Activated CD8-positive, alpha-beta memory T cell treated with anti-CD3 and anti-CD28 coated beads, Interleukin-2, amount 50 U/mL, for 24 hours (primary cell): ENCODE data around the gene DSCAM.

Source experiments
- DNase-seq: peaks from one replicate; pipeline ENCODE4 v3.0.0-alpha.2; 2020; ENCODE audit errors: extremely low read depth

DSCAM gene

DNA sequence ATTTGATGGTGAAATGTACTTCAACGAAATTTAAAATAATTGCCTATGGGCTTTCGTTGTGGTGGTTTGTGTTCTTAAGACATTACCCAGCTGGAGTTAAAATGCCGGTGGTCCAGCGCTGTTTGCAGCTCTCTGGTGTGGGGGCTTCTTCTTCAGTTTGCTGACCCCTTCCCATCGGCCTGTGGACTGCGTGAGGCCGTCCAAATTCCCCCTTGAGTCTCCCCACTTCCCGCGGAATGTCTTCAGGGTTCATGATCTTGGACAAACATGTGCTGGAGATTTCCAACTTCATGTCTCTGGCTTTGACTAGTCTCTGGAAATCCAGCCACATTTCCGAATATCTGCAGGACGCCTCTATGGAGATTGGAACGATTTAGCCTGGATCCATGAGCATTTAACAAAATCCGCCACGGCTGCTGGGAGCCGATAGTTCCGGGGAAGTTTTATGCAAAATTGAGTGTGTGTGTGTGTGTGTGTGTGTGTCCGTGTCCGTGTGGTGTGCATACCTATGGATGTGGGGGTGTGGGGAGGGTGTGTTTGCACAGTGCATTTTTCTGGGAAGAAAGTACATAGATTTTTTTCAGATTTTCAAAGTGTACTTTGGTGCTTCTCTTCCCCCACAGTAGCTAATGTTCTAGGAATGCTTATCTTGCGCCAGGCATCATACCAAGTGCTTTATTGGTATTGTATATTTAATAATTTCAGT, 862.5 kb downstream of the DSCAM start:
- no peak for DNase-seq

DNA sequence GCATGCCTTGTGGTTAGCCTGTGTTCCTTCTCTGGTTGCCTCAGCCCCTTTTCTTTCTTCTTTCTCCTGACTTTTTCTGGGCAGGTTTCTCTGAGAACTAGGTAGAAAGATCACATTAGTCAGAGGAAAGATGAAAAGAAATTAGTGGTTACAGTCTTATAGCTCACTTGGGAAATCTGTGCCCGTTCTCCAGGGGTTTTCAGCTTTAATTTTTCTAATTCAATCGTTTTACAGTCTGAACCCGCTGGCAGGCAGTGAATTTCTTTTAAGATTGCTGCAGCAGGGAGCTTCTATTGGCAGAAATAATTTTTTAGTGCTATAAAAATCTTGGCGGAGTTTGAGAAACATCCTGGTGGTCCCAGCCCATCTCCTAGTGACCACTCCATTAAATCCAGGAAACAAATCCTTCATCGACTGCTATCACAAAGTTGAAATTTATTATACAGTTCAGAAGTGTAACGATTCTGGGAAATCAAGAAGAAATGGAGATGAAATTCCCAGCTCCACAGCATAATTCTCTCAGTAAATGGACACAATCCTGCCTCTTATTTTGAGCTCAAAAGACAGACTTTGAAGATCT, 866.6 kb downstream of the DSCAM start:
- DNase-seq, result no peak

DNA sequence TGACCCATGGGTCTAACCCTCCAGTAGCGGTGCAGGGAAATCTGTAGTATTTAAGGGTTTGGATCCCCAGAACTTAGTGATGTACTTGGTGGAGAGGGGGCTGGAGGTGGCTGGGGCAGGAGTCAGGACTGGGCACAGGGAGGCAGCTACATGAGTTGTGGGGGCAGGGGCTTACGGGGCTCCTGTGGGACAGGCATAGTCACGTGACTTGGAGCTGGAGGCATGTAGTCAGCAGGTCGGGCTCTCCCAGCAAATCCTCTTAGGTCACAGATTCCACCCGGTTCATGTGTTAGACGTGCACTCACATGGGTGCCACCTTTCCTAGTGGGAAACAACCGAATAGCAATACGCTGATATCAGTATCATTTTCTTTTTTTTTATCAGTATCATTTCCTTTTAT, 867.6 kb downstream of the DSCAM start:
- DNase-seq, result no peak

GRCh38 chr21:39976800-39977199, 870.2 kb downstream of the DSCAM start:
- no peak for DNase-seq

DNA sequence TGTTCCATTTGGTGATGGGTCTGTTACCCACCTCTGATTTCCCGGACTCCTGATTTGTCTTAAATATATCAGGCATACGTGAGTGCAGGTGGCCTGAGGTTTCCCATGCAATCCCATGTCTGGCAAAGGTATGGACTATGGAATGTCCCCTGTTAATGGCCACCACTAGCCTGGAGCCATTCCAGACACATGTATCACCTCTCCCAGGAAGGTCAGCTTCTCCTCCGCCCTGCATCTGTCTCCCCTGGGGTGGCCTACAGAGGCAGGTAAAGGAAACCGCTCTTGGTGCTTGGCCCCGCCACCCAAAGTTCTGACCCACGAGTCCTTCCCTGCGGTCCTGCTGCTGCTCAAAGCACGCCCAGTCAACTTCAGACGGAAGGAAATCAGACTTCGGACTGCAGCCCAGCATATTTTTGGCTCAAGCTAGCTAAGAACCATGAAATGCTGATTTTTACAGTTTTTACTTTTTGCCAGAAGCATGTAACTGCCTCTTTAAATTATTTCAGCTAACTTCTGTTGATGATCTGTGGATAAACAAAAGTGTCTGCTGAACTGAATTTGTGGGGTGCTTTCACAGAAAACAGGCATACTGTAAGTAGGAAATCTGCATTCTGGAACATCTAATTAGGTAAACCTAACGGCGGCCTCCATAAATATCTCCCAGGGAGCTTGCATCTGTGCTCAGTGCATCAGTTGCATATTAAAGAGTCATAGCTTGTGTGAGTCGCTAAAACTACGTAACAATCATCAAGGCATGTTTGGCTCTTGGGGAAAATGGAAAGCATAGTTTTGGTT, 873.8 kb downstream of the DSCAM start:
- DNase-seq, result no peak

DNA sequence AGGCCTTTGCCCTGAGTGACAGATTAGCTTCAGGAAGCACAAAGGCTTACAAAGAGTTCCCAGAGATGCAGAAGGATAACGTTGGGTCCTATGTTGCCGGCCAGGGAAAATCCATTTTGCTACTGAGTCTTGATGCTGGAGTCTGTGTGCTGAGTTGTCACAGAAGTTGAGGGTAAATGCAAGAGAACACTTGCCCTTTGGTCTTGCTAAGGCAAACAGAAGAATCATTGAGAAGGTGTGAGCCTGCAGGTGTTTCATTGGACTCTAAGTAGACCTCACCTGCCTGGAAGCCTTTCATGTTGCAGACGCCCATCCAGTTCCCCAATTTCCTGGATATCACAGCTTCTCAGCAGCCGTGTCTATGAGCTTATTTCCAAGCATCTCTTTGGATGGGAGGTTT, 874.5 kb downstream of the DSCAM start:
- DNase-seq, result no peak

- DNase-seq, result no peak
Observed at GRCh38 chr21:39971956-39972355, 875.0 kb downstream of the DSCAM start.

DNA sequence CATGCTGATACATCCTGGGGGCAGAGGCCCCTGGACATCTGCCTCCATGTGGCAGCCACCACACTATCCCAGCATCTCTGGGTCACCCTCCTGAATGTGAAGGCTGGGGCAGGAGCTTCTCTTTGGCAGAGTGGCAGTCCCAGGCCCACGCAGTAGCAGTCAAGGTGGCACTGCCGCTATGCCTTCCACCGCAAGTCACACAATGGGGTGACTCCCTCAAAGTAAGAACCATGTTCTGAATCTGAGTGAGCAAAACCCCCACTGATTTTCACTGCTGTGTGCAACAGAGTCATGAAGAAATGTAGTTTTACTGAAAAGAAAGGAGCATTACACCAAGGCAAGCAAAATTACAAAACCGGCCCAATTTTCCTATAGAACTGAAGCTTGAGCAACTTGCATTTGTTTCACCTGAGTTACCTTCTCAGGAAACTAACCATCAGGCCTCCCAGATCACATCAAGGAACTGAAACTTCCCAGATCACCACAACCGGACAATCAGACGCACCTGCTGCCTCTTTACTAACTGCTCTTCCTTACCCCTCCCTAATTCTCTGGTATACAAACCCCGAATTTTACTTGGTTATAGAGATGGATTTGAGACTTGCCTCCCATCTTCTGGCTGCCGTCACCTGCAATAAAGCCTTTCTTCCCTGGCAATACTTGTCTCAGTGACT, 877.1 kb downstream of the DSCAM start:
- DNase-seq, result no peak

DNA sequence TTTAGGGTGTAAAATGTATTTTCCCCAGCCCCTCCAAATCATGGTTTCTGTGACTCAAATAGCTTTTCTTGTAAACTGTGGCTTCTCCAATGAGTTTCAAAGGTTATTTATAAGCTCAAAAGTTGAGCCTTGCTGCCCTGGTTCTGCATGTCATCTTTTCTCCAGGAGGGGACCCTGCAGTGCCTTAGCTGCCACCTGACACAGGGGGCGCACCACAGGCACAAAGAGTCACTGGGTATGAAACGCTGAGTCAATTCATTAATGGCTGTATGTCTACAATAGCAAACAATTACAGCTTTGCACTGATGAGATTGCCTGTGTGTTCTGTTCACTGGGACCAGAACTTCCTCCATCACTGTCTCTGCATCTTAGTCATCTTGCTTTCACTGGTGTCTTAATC, 878.9 kb downstream of the DSCAM start:
- no peak for DNase-seq

GRCh38 chr21:39966786-39967185, 880.2 kb downstream of the DSCAM start:
- no peak for DNase-seq

- DNase-seq, result no peak
Observed at GRCh38 chr21:39965026-39965425, 881.9 kb downstream of the DSCAM start.

DNA sequence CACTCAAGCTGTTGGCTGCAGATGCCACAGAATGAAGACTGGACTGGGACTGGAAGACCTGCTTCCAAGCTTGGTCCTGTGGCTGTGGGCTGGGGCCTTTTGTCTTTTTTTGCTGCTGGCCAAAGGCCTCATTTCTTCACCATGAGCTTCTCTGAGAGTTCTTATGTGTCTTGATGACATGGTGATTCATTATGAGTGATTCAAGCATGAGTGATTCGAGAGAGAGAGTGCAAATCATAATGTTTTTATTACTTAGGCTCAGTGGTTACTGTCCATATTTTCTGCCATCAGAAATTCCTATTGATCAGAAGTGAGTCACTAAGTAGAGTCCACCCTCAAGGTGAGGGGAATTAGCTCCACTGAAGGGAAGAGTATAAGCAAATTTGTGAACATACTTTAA, 885.7 kb downstream of the DSCAM start:
- no peak for DNase-seq
